Activated T-helper 9 cell treated with anti-CD3 and anti-CD28 coated beads, Interleukin-2, amount 50 U/mL, for 16 hours (primary cell): ENCODE measurements around the gene TP53TG3.
"Not testable (repeated sequence)": the region's sequence is repeated elsewhere in the genome, so short reads cannot be mapped to it uniquely, and the experiment has no call there.

Experiments used
- DNase-seq: peaks from one replicate; pipeline ENCODE4 v3.0.0-alpha.2; 2020; ENCODE audit warnings: low read depth

TP53TG3 gene, protein sequence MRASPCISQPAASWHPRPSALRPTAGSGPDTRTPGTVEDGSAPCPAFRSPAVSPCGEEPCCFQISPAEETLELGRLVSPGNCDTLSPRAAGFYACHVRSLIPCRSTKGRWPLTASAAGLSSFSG

DNA sequence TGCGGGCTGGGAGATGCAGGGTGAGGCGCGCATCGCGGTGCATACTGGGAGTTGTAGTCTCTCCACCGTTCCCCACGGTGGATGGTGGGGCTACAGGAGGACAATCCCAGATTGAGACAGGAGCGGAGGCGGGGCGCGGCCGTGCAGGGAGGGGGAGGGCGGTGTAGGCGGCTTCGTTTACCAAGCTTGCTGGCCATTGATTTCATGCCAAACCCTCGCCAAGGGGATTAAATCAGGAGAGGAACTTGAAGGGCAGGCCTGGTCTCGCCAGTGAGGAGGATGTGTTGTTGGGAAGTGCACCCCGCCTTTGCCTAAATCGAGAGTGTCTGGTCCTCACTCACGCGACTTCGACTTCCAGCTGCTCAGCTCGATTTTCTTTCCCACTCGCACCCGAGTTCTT, at the start of gene TP53TG3:
TSS of gene TP53TG3 (minus strand) at position 101 of the 400 bp plus-strand sequence. CDS start at position 33, 68 bp downstream.
- DNase-seq, result not testable (repeated sequence)

DNA sequence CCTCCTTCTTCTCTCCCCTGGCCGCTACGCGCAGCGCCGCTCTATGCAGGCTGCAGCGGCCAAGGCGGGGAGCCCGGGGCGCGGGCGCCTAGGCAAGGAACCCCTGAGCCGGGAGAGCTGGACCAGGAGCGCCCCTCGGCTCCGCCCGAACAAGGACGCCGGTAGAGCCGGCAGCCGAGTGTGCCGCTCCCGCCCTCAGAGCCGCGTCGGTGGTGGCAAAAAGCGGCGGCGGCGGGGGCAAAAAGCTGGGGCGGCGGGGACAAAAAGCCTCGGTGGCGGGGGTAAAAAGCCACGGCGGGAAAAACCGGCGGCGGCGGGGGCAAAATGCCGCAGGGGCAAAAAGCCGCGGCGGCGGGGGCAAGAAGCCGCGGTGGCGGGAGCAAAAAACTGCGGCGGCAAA, 25.1 kb downstream of the TP53TG3 start:
- not testable (repeated sequence) for DNase-seq

DNA sequence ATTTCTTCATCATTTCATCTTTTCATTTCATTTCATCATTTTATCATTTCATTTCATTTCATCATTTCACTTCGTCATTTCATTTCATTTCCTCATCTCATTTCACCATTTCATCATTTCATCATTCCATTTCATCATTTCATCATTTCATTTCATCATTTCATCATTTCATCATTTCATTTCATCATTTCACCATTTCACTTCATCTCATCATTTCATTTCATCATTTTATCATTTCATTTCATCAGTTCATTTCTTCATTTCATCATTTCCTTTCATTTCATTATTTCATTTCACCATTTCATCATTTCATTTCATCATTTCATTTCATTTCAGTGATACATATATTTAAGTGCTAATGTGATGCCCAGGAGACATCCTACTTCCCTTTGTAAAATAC, 28.4 kb downstream of the TP53TG3 start:
- DNase-seq, result not testable (repeated sequence)

DNA sequence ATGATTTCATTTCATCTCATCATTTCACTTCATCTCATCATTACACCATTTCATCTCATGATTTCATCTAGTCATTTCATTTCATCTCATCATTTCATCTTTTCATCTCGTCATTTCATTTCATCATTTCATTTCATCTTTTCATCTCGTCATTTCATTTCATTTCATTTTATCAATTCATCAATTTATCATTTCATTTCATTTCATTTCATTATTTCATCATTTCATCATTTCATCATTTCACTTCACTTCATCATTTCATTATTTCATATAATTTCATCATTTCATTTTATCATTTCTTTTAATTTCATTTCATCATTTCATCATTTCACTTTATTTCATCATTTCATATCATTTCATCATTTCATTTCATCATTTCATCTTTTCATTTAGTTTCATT, 29.2 kb downstream of the TP53TG3 start:
- not testable (repeated sequence) for DNase-seq

DNA sequence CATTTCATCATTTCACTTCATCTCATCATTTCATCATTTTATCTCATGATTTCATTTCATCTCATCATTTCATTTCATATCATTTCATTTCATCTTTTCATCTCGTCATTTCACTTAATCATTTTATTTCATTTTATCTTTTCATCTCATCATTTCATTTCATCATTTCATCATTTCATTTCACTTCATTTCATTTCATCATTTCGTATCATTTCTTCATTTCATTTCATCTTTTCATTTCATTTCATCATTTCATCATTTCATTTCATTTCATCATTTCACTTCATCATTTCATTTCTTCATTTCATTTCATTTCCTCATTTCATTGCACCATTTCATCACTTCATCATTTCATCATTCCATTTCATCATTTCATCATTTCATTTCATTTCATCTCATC, 29.8 kb downstream of the TP53TG3 start:
- not testable (repeated sequence) for DNase-seq

DNA sequence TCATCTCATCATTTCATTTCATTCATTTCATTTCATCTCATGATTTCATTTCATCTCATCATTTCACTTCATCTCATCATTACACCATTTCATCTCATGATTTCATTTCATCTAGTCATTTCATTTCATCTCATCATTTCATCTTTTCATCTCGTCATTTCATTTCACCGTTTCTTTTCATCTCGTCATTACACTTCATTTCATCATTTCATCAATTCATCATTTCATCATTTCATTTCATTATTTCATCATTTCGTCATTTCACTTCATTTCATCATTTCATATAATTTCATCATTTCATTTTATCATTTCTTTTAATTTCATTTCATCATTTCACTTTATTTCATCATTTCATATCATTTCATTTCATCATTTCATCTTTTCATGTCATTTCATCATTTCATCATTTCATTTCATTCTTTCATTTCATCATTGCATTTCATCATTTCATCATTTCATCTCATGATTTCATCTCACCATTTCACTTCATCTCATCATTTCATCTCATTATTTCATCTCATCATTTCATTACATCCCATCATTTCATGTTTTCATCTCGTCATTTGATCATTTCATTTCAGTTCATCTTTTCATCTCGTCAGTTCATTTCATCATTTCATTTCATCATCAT, 30.6 kb downstream of the TP53TG3 start:
- not testable (repeated sequence) for DNase-seq

DNA sequence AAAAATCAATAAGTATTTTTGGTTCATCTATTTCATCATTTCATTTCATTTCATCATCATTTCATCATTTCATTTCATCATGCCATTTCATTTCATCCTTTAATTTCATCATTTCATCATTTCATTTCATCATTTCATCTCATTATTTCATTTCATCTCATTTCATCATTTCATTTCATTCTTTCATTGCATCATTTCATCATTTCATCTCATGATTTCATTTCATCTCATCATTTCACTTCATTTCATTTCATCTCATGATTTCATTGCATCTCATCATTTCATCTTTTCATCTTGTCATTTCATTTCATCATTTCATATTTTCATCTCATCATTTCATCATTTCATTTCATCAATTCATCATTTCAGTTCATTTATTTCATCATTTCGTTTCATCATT, 31.2 kb downstream of the TP53TG3 start:
- DNase-seq, result not testable (repeated sequence)

DNA sequence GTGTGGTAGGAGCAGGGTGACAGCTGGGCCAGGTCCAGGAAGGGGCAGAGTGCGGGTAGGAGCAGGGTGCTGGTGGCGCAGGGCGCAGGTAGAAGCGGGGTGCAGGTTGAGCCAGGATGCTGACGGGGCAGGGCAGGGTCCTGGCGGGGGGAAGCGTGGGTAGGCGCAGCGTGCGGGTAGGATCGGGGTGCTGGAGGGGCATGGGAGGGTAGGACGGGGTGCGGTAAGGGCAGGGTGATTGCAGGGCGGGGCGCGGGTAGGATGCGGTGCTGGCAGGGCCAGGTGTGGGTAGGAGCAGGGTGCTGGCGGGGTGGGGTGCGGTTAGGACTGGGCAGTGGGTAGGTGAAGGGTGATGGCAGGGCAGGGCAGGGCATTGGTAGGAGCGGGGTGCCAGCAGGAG, 38.4 kb downstream of the TP53TG3 start:
- DNase-seq, result not testable (repeated sequence)

DNA sequence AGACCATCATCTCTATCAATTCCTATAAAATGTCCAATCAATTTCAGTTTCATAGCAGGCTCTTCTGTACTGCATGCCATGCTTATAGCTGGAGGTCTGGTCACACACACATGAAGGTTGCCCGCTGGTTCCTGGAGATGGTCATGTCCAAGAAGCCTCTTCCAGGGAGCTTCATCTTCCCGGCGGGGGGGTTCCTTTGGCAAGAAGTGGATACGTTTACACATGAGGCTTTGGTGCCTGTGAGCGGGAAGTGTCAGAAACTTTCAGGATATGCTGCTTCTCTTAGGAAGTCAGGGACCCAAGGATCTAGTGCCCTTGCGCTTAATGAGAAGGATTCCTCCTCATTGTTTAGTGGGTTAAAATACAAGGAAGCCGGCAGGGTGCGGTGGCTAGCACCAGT, 43.9 kb downstream of the TP53TG3 start:
- not testable (repeated sequence) for DNase-seq
